ENCODE results near the gene CBX5. TPM values are rescaled to one million over a fixed set of nuclear protein-coding genes. Genes with fewer than 3 reads are reported as not detected.

The CBX5 gene
- total and polyA plus RNA-seq, 9 of the 15 experiments (the other 6 are each of a cell fraction or from before 2014, with no cell fraction given): 32.6 to 102 (median 59.2) TPM

DNA sequence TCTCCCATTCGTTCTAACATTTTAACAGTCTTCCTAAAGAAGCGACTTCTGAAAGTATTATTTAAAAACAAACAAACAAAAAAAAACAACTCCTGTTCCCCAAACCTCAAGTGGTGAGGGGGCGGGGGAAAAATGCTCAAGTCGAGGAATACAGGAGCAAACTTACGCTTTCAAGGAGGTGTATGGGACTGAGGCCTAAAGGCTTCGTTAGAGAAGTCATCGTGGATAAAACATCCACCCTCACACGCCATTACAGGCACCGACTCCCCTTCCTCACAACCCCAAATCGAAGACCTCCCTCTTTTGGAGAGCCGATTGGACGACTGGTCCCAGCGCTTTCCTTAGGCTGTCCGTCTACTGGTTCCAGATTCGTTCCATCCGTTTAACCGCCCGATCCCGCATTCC is 693 bp downstream of the CBX5 start (continued):
- TF ChIP-seq CBFB (CRISPR knock-in tag; IDR thresholded peaks at IDR 0.05): no peak
- TF ChIP-seq ZNF79 (CRISPR knock-in tag; IDR thresholded peaks at IDR 0.05; ENCODE audit: low read depth): no peak
- no peak for TF ChIP-seq ZNF165 (CRISPR knock-in tag; IDR thresholded peaks at IDR 0.05; ENCODE audit: borderline replicate concordance)
- TF ChIP-seq HDAC6 (IDR thresholded peaks at IDR 0.05; ENCODE audit: low read depth, low read length): no peak
- no peak for TF ChIP-seq XRCC4 (IDR thresholded peaks at IDR 0.05; ENCODE audit: extremely low read depth, insufficient read depth, insufficient read length)
- TF ChIP-seq, protein P1, sequence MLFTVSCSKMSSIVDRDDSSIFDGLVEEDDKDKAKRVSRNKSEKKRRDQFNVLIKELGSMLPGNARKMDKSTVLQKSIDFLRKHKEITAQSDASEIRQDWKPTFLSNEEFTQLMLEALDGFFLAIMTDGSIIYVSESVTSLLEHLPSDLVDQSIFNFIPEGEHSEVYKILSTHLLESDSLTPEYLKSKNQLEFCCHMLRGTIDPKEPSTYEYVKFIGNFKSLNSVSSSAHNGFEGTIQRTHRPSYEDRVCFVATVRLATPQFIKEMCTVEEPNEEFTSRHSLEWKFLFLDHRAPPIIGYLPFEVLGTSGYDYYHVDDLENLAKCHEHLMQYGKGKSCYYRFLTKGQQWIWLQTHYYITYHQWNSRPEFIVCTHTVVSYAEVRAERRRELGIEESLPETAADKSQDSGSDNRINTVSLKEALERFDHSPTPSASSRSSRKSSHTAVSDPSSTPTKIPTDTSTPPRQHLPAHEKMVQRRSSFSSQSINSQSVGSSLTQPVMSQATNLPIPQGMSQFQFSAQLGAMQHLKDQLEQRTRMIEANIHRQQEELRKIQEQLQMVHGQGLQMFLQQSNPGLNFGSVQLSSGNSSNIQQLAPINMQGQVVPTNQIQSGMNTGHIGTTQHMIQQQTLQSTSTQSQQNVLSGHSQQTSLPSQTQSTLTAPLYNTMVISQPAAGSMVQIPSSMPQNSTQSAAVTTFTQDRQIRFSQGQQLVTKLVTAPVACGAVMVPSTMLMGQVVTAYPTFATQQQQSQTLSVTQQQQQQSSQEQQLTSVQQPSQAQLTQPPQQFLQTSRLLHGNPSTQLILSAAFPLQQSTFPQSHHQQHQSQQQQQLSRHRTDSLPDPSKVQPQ (CRISPR knock-in tag; IDR thresholded peaks at IDR 0.05; ENCODE audit: borderline replicate concordance): no peak
- TF ChIP-seq MYNN (IDR thresholded peaks at IDR 0.05): no peak
- no peak for TF ChIP-seq MYNN (CRISPR knock-in tag; IDR thresholded peaks at IDR 0.05)
- no peak for TF ChIP-seq ZNF274 (IDR thresholded peaks at IDR 0.05; ENCODE audit: borderline replicate concordance, low read depth, low read length)
- no peak for TF ChIP-seq RB1 (IDR thresholded peaks at IDR 0.05; ENCODE audit: low read depth)
- TF ChIP-seq, protein P2, sequence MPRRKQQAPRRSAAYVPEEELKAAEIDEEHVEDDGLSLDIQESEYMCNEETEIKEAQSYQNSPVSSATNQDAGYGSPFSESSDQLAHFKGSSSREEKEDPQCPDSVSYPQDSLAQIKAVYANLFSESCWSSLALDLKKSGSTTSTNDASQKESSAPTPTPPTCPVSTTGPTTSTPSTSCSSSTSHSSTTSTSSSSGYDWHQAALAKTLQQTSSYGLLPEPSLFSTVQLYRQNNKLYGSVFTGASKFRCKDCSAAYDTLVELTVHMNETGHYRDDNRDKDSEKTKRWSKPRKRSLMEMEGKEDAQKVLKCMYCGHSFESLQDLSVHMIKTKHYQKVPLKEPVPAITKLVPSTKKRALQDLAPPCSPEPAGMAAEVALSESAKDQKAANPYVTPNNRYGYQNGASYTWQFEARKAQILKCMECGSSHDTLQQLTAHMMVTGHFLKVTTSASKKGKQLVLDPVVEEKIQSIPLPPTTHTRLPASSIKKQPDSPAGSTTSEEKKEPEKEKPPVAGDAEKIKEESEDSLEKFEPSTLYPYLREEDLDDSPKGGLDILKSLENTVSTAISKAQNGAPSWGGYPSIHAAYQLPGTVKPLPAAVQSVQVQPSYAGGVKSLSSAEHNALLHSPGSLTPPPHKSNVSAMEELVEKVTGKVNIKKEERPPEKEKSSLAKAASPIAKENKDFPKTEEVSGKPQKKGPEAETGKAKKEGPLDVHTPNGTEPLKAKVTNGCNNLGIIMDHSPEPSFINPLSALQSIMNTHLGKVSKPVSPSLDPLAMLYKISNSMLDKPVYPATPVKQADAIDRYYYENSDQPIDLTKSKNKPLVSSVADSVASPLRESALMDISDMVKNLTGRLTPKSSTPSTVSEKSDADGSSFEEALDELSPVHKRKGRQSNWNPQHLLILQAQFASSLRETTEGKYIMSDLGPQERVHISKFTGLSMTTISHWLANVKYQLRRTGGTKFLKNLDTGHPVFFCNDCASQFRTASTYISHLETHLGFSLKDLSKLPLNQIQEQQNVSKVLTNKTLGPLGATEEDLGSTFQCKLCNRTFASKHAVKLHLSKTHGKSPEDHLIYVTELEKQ (CRISPR knock-in tag; IDR thresholded peaks at IDR 0.05): no peak
- no peak for TF ChIP-seq ADNP (tag; IDR thresholded peaks at IDR 0.05)
- no peak for TF ChIP-seq ERF (CRISPR knock-in tag; IDR thresholded peaks at IDR 0.05)
- TF ChIP-seq, protein P3, sequence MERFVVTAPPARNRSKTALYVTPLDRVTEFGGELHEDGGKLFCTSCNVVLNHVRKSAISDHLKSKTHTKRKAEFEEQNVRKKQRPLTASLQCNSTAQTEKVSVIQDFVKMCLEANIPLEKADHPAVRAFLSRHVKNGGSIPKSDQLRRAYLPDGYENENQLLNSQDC (CRISPR knock-in tag; IDR thresholded peaks at IDR 0.05): no peak
- no peak for TF ChIP-seq BCL6 (CRISPR knock-in tag; IDR thresholded peaks at IDR 0.05)
- TF ChIP-seq RBBP5 (IDR thresholded peaks at IDR 0.05; ENCODE audit: borderline replicate concordance, insufficient read depth, low read length, poor library complexity, severe bottlenecking): peak; percentile 24
- TF ChIP-seq STAT5B (CRISPR knock-in tag; IDR thresholded peaks at IDR 0.05): no peak
- 0 out of 2 replicates have a peak, but pooled peaks have one; percentile 42 for TF ChIP-seq SNIP1 (IDR thresholded peaks at IDR 0.05; ENCODE audit: low read depth)
- no peak for TF ChIP-seq TAL1 (IDR thresholded peaks at IDR 0.05)
- TF ChIP-seq TCF7L2 (IDR thresholded peaks at IDR 0.05; ENCODE audit: low read depth, low read length): no peak
- no peak for TF ChIP-seq SMAD4 (CRISPR knock-in tag; conservative IDR thresholded peaks at IDR 0.05)
- TF ChIP-seq NONO (IDR thresholded peaks at IDR 0.05; ENCODE audit: low read depth in 2 of 2, low read length in 1 of 2): no peak
- TF ChIP-seq, protein P4, sequence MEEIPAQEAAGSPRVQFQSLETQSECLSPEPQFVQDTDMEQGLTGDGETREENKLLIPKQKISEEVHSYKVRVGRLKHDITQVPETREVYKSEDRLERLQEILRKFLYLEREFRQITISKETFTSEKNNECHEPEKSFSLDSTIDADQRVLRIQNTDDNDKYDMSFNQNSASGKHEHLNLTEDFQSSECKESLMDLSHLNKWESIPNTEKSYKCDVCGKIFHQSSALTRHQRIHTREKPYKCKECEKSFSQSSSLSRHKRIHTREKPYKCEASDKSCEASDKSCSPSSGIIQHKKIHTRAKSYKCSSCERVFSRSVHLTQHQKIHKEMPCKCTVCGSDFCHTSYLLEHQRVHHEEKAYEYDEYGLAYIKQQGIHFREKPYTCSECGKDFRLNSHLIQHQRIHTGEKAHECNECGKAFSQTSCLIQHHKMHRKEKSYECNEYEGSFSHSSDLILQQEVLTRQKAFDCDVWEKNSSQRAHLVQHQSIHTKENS (CRISPR knock-in tag; IDR thresholded peaks at IDR 0.05): no peak
- no peak for TF ChIP-seq ZNF780A (CRISPR knock-in tag; IDR thresholded peaks at IDR 0.05)
